OCI-LY1 (cell line): ENCODE measurements around the gene RNASEH2C.
"Not testable (repeated sequence)": the region's sequence is repeated elsewhere in the genome, so short reads cannot be mapped to it uniquely, and the experiment has no call there.

Experiments
- H2AFZ ChIP-seq: fragments of 200-600 bp; sonication (generic), shearing (Covaris generic); 2 replicates; pipeline ENCODE4 v1.6.0; 2014; ENCODE audit warnings: antibody characterized with exemption, mild to moderate bottlenecking, low read length
- H3F3A ChIP-seq: fragments of 200-600 bp; sonication (generic), shearing (Covaris generic); 2 replicates; pipeline ENCODE4 v1.6.0; 2014; ENCODE audit warnings: mild to moderate bottlenecking, antibody characterized with exemption, low read length, moderate library complexity; ENCODE audit not compliant: insufficient read depth
- H3K27ac ChIP-seq: fragments of 200-600 bp; sonication (generic); 2 replicates; pipeline ENCODE4 v1.5.1; 2014; ENCODE audit warnings: low read length, mixed run types, mild to moderate bottlenecking, low read depth; ENCODE audit not compliant: poor library complexity, severe bottlenecking
- H3K27me3 ChIP-seq: fragments of 200-600 bp; sonication (generic); 2 replicates; pipeline ENCODE4 v1.6.0; 2014; ENCODE audit warnings: antibody characterized with exemption, mild to moderate bottlenecking, low read length, moderate library complexity; ENCODE audit not compliant: insufficient read depth
- H3K36me3 ChIP-seq: fragments of 200-600 bp; sonication (generic); 2 replicates; pipeline ENCODE4 v1.6.1; 2014; ENCODE audit warnings: mild to moderate bottlenecking, antibody characterized with exemption, low read length, moderate library complexity, mixed read lengths; ENCODE audit not compliant: insufficient read depth
- H3K4me1 ChIP-seq: fragments of 200-600 bp; sonication (generic); 2 replicates; pipeline ENCODE4 v1.5.1; 2014; ENCODE audit warnings: mild to moderate bottlenecking, low read length, moderate library complexity; ENCODE audit not compliant: insufficient read depth, severe bottlenecking
- H3K4me2 ChIP-seq: fragments of 200-600 bp; sonication (generic), shearing (Covaris generic); 2 replicates; pipeline ENCODE4 v1.6.1; 2014; ENCODE audit warnings: low read length
- H3K4me3 ChIP-seq: fragments of 200-600 bp; sonication (generic); 2 replicates; pipeline ENCODE4 v1.5.1; 2014; ENCODE audit warnings: low read length, low read depth, mild to moderate bottlenecking, mixed read lengths; ENCODE audit not compliant: poor library complexity, severe bottlenecking
- H3K79me2 ChIP-seq: fragments of 200-600 bp; shearing (Covaris generic); 2 replicates; pipeline ENCODE4 v1.6.1; 2016; ENCODE audit warnings: mixed run types, low read length, mixed read lengths; ENCODE audit not compliant: insufficient read depth
- H3K9ac ChIP-seq: fragments of 200-600 bp; sonication (generic), shearing (Covaris generic); 2 replicates; pipeline ENCODE4 v1.6.1; 2014; ENCODE audit warnings: mild to moderate bottlenecking, low read length, mixed read lengths
- H3K9me2 ChIP-seq: fragments of 200-600 bp; sonication (generic), shearing (Covaris generic); 2 replicates; pipeline ENCODE4 v1.6.1; 2014; ENCODE audit warnings: low read depth, mild to moderate bottlenecking, low read length, mixed read lengths
- H3K9me3 ChIP-seq: fragments of 200-600 bp; shearing (Covaris generic); 2 replicates; pipeline ENCODE4 v1.6.1; 2014; ENCODE audit warnings: low read length, mixed read lengths
- H4K20me1 ChIP-seq: fragments of 200-600 bp; sonication (generic), shearing (Covaris generic); 2 replicates; pipeline ENCODE4 v1.6.0; 2016; ENCODE audit warnings: mild to moderate bottlenecking, low read length; ENCODE audit not compliant: insufficient read depth
- EZH2 ChIP-seq: fragments of 200-600 bp; sonication (generic), shearing (Covaris generic); IDR thresholded peaks from 2 replicates; pipeline ENCODE4 v1.8.0; 2017; ENCODE audit warnings: borderline replicate concordance, mixed run types, mild to moderate bottlenecking, antibody characterized with exemption, low read length, moderate library complexity, mixed read lengths
- TF ChIP-seq, protein P1 (sequence below): fragments of 200-600 bp; sonication (generic), shearing (Covaris generic); IDR thresholded peaks from 2 replicates; pipeline ENCODE4 v1.5.1; 2017; ENCODE audit warnings: mild to moderate bottlenecking, antibody characterized with exemption, low read length, moderate library complexity, mixed read lengths

Gene RNASEH2C

DNA sequence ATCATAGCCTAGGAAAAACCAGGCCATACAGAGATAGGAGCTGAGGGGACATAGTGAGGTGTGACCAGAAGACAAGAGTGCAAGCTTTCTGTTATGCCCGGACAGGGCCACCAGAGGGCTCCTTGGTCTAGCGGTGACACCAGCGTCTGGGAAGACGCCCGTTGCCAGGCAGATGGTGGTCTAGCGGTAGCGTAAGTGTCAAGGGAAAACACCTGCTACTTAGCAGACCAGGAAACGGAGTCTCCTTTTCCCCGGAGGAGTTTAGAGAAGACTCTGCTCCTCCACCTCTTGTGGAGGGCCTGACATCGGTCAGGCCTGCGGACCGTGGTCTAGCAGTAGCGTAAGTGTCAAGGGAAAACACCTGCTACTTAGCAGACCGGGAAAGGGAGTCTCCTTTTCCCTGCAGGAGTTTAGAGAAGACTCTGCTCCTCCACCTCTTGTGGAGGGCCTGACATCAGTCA is 14.3 kb downstream of the RNASEH2C start:
- not testable (repeated sequence) for H3K9ac ChIP-seq, H4K20me1 ChIP-seq, H3K36me3 ChIP-seq, H3K27me3 ChIP-seq, H3K27ac ChIP-seq, H3K79me2 ChIP-seq, H3F3A ChIP-seq, H2AFZ ChIP-seq, H3K9me3 ChIP-seq, H3K9me2 ChIP-seq
- Histone ChIP-seq H3K4me2 (peak overlapping the region; percentile 59), H3K4me3 (peak overlapping the region; percentile 32), H3K4me1 (peaks cover 14% of the 10 kb centered on the region)
- TF ChIP-seq, protein P1, sequence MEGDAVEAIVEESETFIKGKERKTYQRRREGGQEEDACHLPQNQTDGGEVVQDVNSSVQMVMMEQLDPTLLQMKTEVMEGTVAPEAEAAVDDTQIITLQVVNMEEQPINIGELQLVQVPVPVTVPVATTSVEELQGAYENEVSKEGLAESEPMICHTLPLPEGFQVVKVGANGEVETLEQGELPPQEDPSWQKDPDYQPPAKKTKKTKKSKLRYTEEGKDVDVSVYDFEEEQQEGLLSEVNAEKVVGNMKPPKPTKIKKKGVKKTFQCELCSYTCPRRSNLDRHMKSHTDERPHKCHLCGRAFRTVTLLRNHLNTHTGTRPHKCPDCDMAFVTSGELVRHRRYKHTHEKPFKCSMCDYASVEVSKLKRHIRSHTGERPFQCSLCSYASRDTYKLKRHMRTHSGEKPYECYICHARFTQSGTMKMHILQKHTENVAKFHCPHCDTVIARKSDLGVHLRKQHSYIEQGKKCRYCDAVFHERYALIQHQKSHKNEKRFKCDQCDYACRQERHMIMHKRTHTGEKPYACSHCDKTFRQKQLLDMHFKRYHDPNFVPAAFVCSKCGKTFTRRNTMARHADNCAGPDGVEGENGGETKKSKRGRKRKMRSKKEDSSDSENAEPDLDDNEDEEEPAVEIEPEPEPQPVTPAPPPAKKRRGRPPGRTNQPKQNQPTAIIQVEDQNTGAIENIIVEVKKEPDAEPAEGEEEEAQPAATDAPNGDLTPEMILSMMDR = peak; percentile 49

DNA sequence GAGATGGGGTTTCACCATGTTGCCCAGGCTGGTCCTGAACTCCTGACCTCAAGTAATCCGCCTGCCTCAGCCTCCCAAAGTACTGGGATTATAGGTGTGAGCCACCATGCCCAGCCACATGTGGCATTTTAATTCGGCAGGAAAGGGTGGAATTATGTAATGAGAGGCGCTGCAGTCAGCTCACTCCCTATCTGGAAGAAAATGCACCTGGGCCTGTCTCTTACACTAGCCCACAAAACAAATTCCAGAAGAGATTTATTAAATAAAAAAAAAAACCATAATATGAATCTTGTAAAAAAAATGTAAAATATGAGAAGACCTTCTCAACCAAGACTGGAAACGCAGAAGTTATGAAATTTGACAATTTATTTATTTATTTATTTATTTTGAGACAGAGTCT is 16.8 kb downstream of the RNASEH2C start:
- H3K79me2 ChIP-seq = no peaks in the 10 kb centered on the region

DNA sequence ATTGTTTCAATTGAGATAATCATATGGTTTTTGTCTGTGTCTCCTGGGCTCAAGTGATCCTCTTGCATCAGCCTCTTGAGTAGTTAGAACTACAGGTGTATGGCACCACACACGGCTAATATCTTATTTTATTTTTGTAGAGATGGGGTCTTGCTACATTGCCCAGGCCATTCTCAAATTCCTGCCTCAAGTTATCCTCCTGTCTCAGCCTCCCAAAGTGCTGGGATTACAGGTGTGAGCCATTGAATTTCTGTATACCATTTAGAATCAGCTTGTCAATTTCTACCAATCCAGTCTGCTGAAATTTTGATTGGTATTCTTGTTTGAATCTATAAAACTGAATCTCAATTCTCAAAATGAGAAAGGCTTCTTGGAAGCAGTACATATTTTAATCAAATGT is 18.9 kb downstream of the RNASEH2C start:
- Histone ChIP-seq H3K27ac (no peak overlapping the region), H3K4me2 (no peak overlapping the region), H3F3A (no peaks in the 10 kb centered on the region), H3K4me3 (no peak overlapping the region), H3K36me3 (no peaks in the 10 kb centered on the region; the same call in 1 of the 2 replicates), H3K4me1 (peaks cover 4% of the 10 kb centered on the region), H3K9me2 (no peaks in the 10 kb centered on the region), H3K9ac (no peak overlapping the region), H3K79me2 (no peaks in the 10 kb centered on the region), H3K9me3 (no peaks in the 10 kb centered on the region; the same call in 1 of the 2 replicates), H4K20me1 (no peaks in the 10 kb centered on the region), H2AFZ (no peak overlapping the region), H3K27me3 (peaks cover 7% of the 10 kb centered on the region; the same call in 1 of the 2 replicates)
- TF ChIP-seq EZH2 = no peak
- TF ChIP-seq, protein P1 = no peak

More for the DNA sequence above, 16.8 kb downstream of the RNASEH2C start:
- H3K4me3 ChIP-seq = no peak overlapping the region
- no peak overlapping the region for H3K4me2 ChIP-seq
- H3K27me3 ChIP-seq = peaks cover 7% of the 10 kb centered on the region; the same call in 1 of the 2 replicates
- H3K9me3 ChIP-seq = no peaks in the 10 kb centered on the region; the same call in 1 of the 2 replicates
- no peak for TF ChIP-seq EZH2
- TF ChIP-seq, protein P1 = no peak
- no peak overlapping the region for H3K27ac ChIP-seq
- H3K9ac ChIP-seq = no peak overlapping the region
- H2AFZ ChIP-seq = no peak overlapping the region
- no peaks in the 10 kb centered on the region for H3K9me2 ChIP-seq
- no peaks in the 10 kb centered on the region for H4K20me1 ChIP-seq
- no peaks in the 10 kb centered on the region; the same call in 1 of the 2 replicates for H3K36me3 ChIP-seq
- peaks cover 4% of the 10 kb centered on the region for H3K4me1 ChIP-seq
- H3F3A ChIP-seq = no peaks in the 10 kb centered on the region
